Measurements from ENCODE around the gene C16orf78.

GRCh38 chr16:49336581-49336980 lies 37.0 kb upstream of the C16orf78 start:
- TF ChIP-seq, protein P1, sequence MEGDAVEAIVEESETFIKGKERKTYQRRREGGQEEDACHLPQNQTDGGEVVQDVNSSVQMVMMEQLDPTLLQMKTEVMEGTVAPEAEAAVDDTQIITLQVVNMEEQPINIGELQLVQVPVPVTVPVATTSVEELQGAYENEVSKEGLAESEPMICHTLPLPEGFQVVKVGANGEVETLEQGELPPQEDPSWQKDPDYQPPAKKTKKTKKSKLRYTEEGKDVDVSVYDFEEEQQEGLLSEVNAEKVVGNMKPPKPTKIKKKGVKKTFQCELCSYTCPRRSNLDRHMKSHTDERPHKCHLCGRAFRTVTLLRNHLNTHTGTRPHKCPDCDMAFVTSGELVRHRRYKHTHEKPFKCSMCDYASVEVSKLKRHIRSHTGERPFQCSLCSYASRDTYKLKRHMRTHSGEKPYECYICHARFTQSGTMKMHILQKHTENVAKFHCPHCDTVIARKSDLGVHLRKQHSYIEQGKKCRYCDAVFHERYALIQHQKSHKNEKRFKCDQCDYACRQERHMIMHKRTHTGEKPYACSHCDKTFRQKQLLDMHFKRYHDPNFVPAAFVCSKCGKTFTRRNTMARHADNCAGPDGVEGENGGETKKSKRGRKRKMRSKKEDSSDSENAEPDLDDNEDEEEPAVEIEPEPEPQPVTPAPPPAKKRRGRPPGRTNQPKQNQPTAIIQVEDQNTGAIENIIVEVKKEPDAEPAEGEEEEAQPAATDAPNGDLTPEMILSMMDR (IDR thresholded peaks at IDR 0.05; ENCODE audit: control extremely low read depth in 1 of 3, insufficient read depth in 1 of 3, low read depth in 1 of 3, low read length in 3 of 3): no peak
- TF ChIP-seq EP300 (IDR thresholded peaks at IDR 0.05; ENCODE audit: borderline replicate concordance in 1 of 2, low read depth in 2 of 2, low read length in 2 of 2): no peak
- TF ChIP-seq EZH2 (IDR thresholded peaks at IDR 0.05; ENCODE audit: low read depth, low read length, severe bottlenecking): no peak
- TF ChIP-seq CREB1 (IDR thresholded peaks at IDR 0.05): no peak
- no peak for TF ChIP-seq SIRT6 (IDR thresholded peaks at IDR 0.05; ENCODE audit: low read length)
- TF ChIP-seq GABPA (IDR thresholded peaks at IDR 0.05; ENCODE audit: borderline replicate concordance, insufficient read depth, low read length): no peak
